Neural crest cell (in vitro differentiated cells): ENCODE data around the gene MACROD1. TPM values are rescaled to one million over a fixed set of nuclear protein-coding genes. Genes with fewer than 3 reads are reported as not detected.

ENCODE experiments used
- DNase-seq: peaks from one replicate; pipeline ENCODE4 v3.0.0; 2021; ENCODE audit warnings: low read depth, mixed read lengths, low spot score
- H3K27ac Mint-ChIP-seq: one replicate; pipeline ENCODE4 v1.8.0; 2021; ENCODE audit warnings: mild to moderate bottlenecking, mixed read lengths; ENCODE audit not compliant: unreplicated experiment
- H3K27me3 Mint-ChIP-seq: 2 replicates; pipeline ENCODE4 v1.8.0; 2021; ENCODE audit warnings: low read depth, mild to moderate bottlenecking, mixed read lengths
- H3K36me3 Mint-ChIP-seq: 2 replicates; pipeline ENCODE4 v1.8.0; 2021; ENCODE audit warnings: low read depth, mild to moderate bottlenecking, mixed read lengths
- H3K4me1 Mint-ChIP-seq: 2 replicates; pipeline ENCODE4 v1.8.0; 2021; ENCODE audit warnings: mixed read lengths
- H3K4me3 Mint-ChIP-seq: one replicate; pipeline ENCODE4 v1.8.0; 2021; ENCODE audit warnings: mild to moderate bottlenecking, mixed read lengths
- H3K9me3 Mint-ChIP-seq: 2 replicates; pipeline ENCODE4 v1.8.0; 2021; ENCODE audit warnings: mixed read lengths
- CTCF ChIP-seq: fragments of 200-600 bp; sonication (generic); conservative IDR thresholded peaks from 2 replicates; pipeline ENCODE4 v1.5.0; 2021; ENCODE audit warnings: antibody characterized with exemption, mild to moderate bottlenecking
- total RNA-seq: library from RNA; stranded (reverse); gene quantifications from 2 replicates; pipeline ENCODE4 v1.2.1, GENCODE V29; 2021

MACROD1 gene
- total RNA-seq, 1 donor from 2014 or later: 26.1 TPM

- Mint-ChIP-seq H3K4me3 (no peak overlapping the region), H3K27me3 (no peaks in the 10 kb centered on the region), H3K9me3 (no peaks in the 10 kb centered on the region), H3K27ac (no peak overlapping the region), H3K36me3 (peaks cover 9% of the 10 kb centered on the region), H3K4me1 (no peaks in the 10 kb centered on the region)
- TF ChIP-seq CTCF: no peak
- DNase-seq: no peak
Measured at GRCh38 chr11:63952570-63952969, 213.3 kb downstream of the MACROD1 start.

GRCh38 chr11:63951779-63952536 lies 214.0 kb downstream of the MACROD1 start:
- Mint-ChIP-seq H3K4me3 (no peak overlapping the region), H3K36me3 (peaks cover 9% of the 10 kb centered on the region), H3K27me3 (no peaks in the 10 kb centered on the region), H3K27ac (no peak overlapping the region), H3K9me3 (no peaks in the 10 kb centered on the region), H3K4me1 (no peaks in the 10 kb centered on the region)
- DNase-seq: no peak
- no peak for TF ChIP-seq CTCF

Other genes with a start within 250 kb of the MACROD1 start
- 107 and 108 TPM in 2 replicates for gene RCOR2, start 248.9 kb downstream of the MACROD1 start, total RNA-seq
- gene NAA40, start 227.1 kb downstream of the MACROD1 start, total RNA-seq: 64.5 and 71.2 TPM in 2 replicates
- gene COX8A, start 191.5 kb downstream of the MACROD1 start, total RNA-seq: 349 and 389 TPM in 2 replicates
- 122 and 124 TPM in 2 replicates for gene OTUB1, start 179.7 kb downstream of the MACROD1 start, total RNA-seq
- gene FLRT1, start 130.2 kb downstream of the MACROD1 start, total RNA-seq: 2.4 and 3.0 TPM in 2 replicates
- gene STIP1, start 20.1 kb upstream of the MACROD1 start, total RNA-seq: 294 and 296 TPM in 2 replicates
- 2.8 and 3.8 TPM in 2 replicates for gene FERMT3, start 40.6 kb upstream of the MACROD1 start, total RNA-seq
- gene TRPT1, start 60.1 kb upstream of the MACROD1 start, total RNA-seq: 40.2 and 43.2 TPM in 2 replicates
- gene NUDT22, start 60.2 kb upstream of the MACROD1 start, total RNA-seq: 35.7 and 40.8 TPM in 2 replicates
- 27.2 TPM in 2 replicates for gene DNAJC4, start 64.4 kb upstream of the MACROD1 start, total RNA-seq
- 61.2 and 62.7 TPM in 2 replicates for gene VEGFB, start 68.5 kb upstream of the MACROD1 start, total RNA-seq
- gene FKBP2, start 75.0 kb upstream of the MACROD1 start, total RNA-seq: 29.2 and 33.7 TPM in 2 replicates
- 286 and 296 TPM in 2 replicates for gene PPP1R14B, start 80.8 kb upstream of the MACROD1 start, total RNA-seq
- 36.4 and 40.5 TPM in 2 replicates for gene PLCB3, start 85.4 kb upstream of the MACROD1 start, total RNA-seq
- gene BAD, start 118.6 kb upstream of the MACROD1 start, total RNA-seq: 45.3 and 47.1 TPM in 2 replicates
- 55.9 and 61.4 TPM in 2 replicates for gene GPR137, start 119.7 kb upstream of the MACROD1 start, total RNA-seq
- gene KCNK4, start 125.2 kb upstream of the MACROD1 start, total RNA-seq: not detected in 2 replicates
- gene CATSPERZ, start 134.2 kb upstream of the MACROD1 start, total RNA-seq: not detected in 2 replicates
- 33.8 and 34.7 TPM in 2 replicates for gene ESRRA, start 139.4 kb upstream of the MACROD1 start, total RNA-seq
- 201 and 207 TPM in 2 replicates for gene TRMT112, start 151.4 kb upstream of the MACROD1 start, total RNA-seq
- 148 and 168 TPM in 2 replicates for gene PRDX5, start 152.0 kb upstream of the MACROD1 start, total RNA-seq
- 0.91 and 1.1 TPM in 2 replicates for gene CCDC88B, start 174.1 kb upstream of the MACROD1 start, total RNA-seq
- 12.6 and 17.6 TPM in 2 replicates for gene RPS6KA4, start 193.0 kb upstream of the MACROD1 start, total RNA-seq